ENCODE results near the gene ILF2. TPM values are rescaled to one million over a fixed set of nuclear protein-coding genes. Genes with fewer than 3 reads are reported as not detected.

ILF2 gene
- total RNA-seq, 4 donors from 2014 or later: 43.6 to 102 (median 64.7) TPM

GRCh38 chr1:153647346-153647714 lies 23.5 kb downstream of the ILF2 start:
- DNase-seq (ENCODE audit: extremely low spot score): no peak
- Histone ChIP-seq H3K4me1 (peaks cover 11 to 23% (median 18%) of the 10 kb centered on the region in 4 donors), H3K27me3 (no peaks in the 10 kb centered on the region), H3K9me3 (no peaks in the 10 kb centered on the region), H3K27ac (replicated peaks in 1 of 4) (peak overlapping the region in 2 of 4 donors; percentile 8 to 19), H3K4me3 (no peak overlapping the region), H3K36me3 (peaks cover 32 to 51% (median 39%) of the 10 kb centered on the region in 4 donors)
- WGBS: 64% methylated on average over 2 of the region's 2 CpGs
- intact Hi-C loops (cut with DNase I): no loop called here
- TF ChIP-seq CTCF (IDR thresholded peaks at IDR 0.05) (no peak), POLR2A (IDR thresholded peaks at IDR 0.05; ENCODE audit: low read depth) (no peak), EP300 (IDR thresholded peaks at IDR 0.05) (no peak), POLR2AphosphoS5 (IDR thresholded peaks at IDR 0.05) (peak in 1 of 2 donors; percentile 12)

GRCh38 chr1:153646672-153647345 lies 24.0 kb downstream of the ILF2 start:
- Histone ChIP-seq H3K4me3 (no peak overlapping the region), H3K27me3 (no peaks in the 10 kb centered on the region), H3K27ac (replicated peaks in 1 of 4) (peak overlapping the region in 2 of 4 donors; percentile 8 to 19), H3K4me1 (peaks cover 11 to 28% (median 18%) of the 10 kb centered on the region in 4 donors), H3K9me3 (no peaks in the 10 kb centered on the region), H3K36me3 (peaks cover 34 to 56% (median 44%) of the 10 kb centered on the region in 4 donors)
- TF ChIP-seq CTCF (IDR thresholded peaks at IDR 0.05): no peak
- TF ChIP-seq EP300 (IDR thresholded peaks at IDR 0.05): no peak
- TF ChIP-seq POLR2A (IDR thresholded peaks at IDR 0.05; ENCODE audit: low read depth): no peak
- no peak for TF ChIP-seq POLR2AphosphoS5 (IDR thresholded peaks at IDR 0.05)
- WGBS: 84% methylated on average over 5 of the region's 5 CpGs
- no peak for DNase-seq (ENCODE audit: extremely low spot score)
- intact Hi-C loops (cut with DNase I): no loop called here

- intact Hi-C loops (cut with DNase I): no loop called here
- H3K27ac ChIP-seq (replicated peaks in 1 of 4): peak overlapping the region in 3 of 4 donors; percentile 4 to 51 (median 17)
- H3K4me1 ChIP-seq: peaks cover 19 to 48% (median 27%) of the 10 kb centered on the region in 4 donors
- no peaks in the 10 kb centered on the region for H3K9me3 ChIP-seq
- DNase-seq (ENCODE audit: extremely low spot score): no peak
- no peaks in the 10 kb centered on the region for H3K27me3 ChIP-seq
- no peak overlapping the region for H3K4me3 ChIP-seq
- TF ChIP-seq CTCF (IDR thresholded peaks at IDR 0.05) (no peak), EP300 (IDR thresholded peaks at IDR 0.05) (no peak), POLR2AphosphoS5 (IDR thresholded peaks at IDR 0.05) (no peak), POLR2A (IDR thresholded peaks at IDR 0.05; ENCODE audit: low read depth) (no peak)
- H3K36me3 ChIP-seq: peaks cover 59 to 86% (median 72%) of the 10 kb centered on the region in 4 donors
Observed at GRCh38 chr1:153643816-153644215, 27.0 kb downstream of the ILF2 start.

- WGBS: 90% methylated on average over 11 of the region's 11 CpGs
- Histone ChIP-seq H3K4me1 (peaks cover 22 to 51% (median 27%) of the 10 kb centered on the region in 4 donors), H3K36me3 (peaks cover 66 to 93% (median 79%) of the 10 kb centered on the region in 4 donors), H3K27ac (replicated peaks in 1 of 4) (peak overlapping the region in 1 of 4 donors; percentile 51), H3K9me3 (no peaks in the 10 kb centered on the region), H3K27me3 (no peaks in the 10 kb centered on the region), H3K4me3 (no peak overlapping the region)
- TF ChIP-seq POLR2AphosphoS5 (IDR thresholded peaks at IDR 0.05) (no peak), CTCF (IDR thresholded peaks at IDR 0.05) (no peak), POLR2A (IDR thresholded peaks at IDR 0.05; ENCODE audit: low read depth) (no peak), EP300 (IDR thresholded peaks at IDR 0.05) (no peak)
- no peak for DNase-seq (ENCODE audit: extremely low spot score)
- intact Hi-C loops (cut with DNase I): no loop called here
Observed at GRCh38 chr1:153643100-153643499, 27.7 kb downstream of the ILF2 start.

Measured in esophagus muscularis mucosa (tissue), 4 donors.